HG03045 (cell line): ENCODE results near the gene VWA5A.
"Not testable (repeated sequence)": the region's sequence is repeated elsewhere in the genome, so short reads cannot be mapped to it uniquely, and the experiment has no call there.

Experiments
- ATAC-seq: cut with Tn5 transposase; IDR thresholded peaks from one replicate; pipeline ENCODE4 v1.9.1; 2021; ENCODE audit warnings: mild to moderate bottlenecking, moderate library complexity; ENCODE audit not compliant: unreplicated experiment

The VWA5A gene

DNA sequence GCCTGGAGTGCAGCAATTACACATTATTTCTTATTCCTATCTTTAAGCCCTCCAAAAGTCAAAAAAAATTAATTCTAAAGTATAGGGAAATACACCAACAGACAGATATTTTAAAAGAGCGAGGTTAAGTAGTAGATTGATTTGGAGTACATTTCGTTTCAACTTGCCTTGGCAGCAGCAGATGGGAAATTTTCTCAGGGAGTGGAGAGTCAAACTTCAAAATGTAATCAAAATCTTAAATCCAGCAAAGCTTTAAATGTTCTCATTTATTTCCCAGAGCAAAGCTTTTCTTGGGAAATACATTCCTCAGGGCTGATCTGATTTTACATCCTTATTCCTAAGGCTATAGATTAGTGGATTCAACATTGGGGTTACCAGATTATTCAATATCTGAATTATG is 21.9 kb upstream of the VWA5A start:
- ATAC-seq, result no peak

DNA sequence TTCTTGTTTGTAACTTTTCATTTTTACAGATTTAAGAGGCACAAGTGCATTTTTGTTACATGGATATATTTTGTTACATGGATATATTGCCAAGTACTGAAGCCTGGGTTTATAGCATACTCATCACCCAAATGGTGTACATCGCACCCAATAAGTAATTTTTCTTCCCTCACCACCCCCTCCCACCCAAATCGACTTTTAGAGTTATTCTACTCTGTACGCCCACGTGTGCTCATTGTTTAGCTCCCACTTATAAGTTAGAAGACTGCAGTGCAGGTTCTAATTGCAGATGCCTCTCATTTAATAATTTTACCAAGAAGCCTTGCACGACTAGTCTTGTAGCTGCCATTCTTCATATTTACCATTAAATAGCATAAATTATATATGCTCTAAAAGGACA is 20.5 kb upstream of the VWA5A start:
- ATAC-seq, result no peak

DNA sequence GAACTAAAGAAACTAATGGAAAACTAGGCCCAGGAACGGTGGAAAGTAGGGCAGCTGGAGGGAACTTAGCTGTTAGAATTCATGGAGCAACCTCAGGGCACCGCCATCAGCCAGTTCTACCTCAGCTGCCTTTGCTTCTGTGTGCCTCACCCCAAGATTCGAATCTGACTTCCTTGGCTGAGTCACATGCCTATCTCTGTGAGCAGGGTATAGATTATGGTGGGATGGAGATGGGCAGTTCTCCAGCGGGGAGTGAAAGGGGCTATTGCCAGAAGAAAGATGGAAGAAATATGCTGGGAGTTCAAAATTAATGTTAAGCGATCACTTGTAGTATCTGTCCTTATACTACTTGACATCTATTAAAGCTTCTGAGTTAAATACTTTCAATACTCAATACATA is 18.9 kb upstream of the VWA5A start:
- ATAC-seq, result no peak

DNA sequence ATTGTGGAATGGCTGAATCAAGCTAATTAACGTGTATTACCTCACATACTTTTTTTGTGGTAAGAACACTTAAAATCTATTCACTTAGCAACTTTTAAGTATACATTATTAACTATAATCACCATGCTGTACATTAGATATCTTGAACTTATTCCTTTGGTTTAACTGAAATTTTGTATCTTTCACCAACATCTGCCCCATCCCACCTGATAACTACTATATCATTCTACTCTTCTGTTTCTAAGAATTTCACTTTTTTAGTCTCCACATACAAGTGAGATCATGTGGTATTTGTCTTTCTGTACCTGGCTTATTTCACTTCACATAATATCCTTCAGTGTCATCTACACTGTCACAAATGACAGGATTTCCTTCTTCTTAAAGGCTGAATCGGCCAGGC is 17.1 kb upstream of the VWA5A start:
- ATAC-seq, result no peak

DNA sequence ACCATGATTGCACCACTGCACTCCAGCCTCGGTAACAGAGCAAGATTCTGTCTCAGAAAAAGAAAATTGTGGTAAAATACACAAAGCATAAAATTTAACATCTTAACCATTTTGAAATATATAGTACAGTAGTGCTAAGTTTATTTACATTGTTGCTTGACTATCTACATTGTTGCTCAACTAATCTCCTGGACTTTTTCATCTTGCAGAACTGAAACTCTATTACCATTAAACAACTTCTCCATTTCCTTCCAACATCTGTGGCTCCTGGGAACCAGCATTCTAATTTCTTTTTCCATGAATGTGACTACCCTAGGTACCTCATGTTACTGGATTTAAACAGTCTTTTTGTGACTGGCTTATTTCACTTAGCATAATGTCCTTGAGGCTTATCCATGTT is 13.5 kb upstream of the VWA5A start:
- no peak for ATAC-seq

DNA sequence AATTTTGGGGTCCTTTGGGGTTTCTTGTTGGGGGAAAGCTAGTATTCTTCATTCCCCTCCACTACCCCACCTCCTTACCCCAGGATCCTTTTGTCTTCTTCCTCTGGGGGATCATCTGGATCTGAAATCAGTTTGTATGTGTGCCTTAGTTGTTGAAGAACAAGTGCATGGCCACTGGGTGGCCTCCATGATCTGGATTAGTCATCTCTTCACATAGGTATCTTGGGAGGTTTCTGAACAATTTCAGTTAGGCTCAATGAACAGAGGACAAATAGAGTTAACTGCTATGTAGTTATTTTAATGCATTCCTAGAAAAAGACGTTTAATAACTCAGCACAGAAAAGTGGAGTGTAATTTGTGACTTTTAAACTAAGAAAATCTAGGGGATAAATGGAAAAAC is 7.1 kb upstream of the VWA5A start:
- ATAC-seq, result no peak

DNA sequence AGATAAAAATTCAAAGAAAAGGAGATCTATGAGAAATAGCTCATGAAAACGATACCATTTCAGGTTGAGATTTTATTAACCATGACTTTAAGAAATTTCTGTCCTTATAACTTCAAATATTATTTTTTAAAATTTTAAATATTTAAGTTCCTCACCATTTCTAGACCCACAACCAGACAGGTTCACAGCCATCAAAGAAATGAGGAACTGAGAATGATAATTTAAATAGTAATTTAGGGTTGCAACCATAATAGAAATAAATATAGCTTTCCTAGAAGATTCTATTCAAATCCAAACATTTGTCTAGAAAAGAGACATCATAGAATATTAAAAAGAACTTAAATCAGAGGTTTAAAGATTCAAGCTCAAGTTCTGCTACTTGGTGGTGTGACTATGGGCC is 5.9 kb upstream of the VWA5A start:
- no peak for ATAC-seq

DNA sequence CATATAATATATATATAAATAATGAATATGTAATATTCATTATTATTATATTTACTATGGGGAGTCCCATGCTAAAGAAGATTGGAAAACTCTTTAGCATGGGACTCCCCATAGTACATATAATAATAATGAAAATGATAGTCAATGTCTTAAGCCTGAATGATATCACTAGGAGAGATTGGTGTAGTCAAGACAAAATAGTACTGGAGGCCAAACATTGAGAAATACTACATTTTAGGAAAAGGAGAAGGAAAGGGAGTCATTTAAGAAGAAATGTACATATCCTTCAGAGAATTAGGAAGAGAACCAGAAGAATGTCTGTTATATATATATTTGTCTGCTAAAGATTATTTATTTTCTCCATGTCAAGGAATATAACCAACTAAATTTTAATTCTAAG is 5.0 kb upstream of the VWA5A start:
- ATAC-seq, result no peak

DNA sequence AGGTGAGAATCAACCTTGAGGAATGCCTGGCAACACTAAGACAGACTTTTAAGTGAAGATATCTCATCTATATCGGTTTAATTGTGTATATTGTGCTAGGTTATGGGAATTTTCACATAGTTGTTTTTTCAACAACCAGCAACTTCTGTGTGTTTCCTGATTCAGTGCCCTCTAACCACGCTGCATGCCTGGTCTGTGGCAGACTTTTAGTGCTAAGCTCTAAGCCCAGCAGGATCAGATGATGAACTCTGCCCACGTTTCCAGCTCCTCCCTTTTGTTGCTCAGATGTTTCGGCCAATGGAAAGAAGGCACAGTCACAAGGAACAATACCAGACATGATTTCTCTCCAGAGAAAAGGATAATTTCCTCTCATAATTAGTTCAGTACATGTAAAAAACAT is 1.4 kb upstream of the VWA5A start:
- ATAC-seq, result no peak

DNA sequence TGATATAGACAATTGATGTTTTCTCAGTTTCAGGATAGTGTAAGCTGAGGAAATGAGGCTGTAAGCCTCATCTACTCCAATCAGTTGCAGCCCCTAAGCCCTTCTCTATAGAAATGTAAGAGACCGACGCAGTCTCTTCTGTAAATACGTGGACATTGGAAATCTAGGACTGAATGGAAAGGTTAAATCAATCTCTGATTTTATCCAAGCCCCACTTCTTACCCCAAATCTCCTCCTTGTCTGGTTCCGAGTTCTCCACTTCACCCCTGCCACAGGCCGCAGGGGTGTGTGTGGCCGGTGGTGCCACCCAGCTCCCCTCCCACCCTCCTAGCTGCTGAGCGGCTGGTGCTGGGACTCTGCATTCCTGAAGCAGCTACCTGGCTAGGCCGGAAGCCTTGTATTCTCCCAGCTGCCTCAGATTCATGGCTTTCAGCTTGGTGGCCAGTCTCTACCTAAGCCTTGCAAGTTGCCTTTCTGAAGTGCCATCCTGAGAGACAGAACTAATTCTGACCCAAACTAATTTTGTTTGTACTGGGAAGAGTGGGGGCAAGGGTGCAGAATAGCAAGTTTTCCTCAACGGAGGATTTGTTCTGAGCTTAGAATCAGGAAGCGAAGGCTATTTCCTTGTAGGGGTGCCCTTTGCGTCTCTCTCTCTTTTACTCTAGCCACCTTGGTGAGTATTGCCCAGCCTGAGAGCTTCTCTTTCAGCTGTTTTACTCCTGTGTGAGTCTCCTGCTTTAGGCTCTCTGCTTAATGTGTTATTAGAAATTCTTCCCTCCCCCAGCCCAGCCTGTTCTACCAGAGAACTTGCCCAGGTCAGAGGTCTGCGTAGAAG is 749 bp downstream of the VWA5A start:
- peak; percentile 46 for ATAC-seq

DNA sequence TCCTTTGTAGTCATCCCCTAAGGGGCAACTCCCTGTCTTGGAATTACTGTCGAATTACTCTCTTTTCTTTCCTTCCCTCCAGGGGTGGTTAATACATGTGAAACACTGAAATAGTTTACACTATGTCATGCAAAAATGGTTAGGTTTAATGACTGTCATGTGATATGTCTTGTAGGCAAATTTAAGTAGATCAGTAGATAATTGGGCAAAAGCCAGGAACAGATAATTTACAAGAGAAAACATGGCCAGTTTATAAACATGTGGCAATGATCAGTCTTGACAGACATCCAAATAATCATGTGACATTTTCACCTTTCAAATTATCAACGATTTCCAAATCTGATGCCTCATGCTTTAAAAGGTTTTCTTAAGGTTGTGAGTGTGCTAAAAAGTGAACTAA is 3.9 kb downstream of the VWA5A start:
- ATAC-seq, result no peak

DNA sequence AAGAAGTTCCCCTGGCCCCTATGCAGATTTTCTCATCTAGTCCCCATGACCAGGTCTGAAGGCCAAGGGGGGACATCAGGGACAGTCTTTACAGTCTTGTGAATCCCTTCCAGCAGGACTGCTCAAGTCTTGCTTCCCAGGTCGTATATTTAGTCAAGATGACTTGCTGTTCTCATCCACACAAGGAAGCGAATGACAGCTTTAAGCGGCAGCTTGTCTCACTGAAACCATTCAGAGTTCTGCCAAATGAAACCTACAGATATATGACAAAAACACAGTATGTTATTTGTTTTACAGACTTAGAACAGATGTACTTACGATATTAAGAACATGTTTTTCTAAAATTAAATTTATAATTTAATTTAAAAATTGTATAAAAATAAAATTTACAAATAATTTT is 5.6 kb downstream of the VWA5A start:
- no peak for ATAC-seq

DNA sequence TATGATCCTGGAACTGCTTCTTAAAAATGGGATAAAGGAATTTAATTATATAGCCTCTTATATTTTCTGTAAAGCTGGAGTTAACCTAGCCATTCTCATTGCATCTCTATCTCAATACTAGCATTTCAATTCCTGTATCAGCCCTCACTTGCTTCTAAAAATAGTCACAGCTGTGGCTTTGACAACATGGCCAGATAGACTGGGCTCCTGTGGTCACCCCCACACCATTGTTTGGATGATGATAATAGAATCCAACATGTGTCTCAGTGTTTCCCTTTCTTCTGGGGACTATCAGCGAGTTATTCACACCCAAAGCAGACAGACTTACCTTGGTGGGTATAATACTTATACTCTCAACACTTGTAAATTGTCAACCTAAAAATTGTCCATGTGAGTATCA is 6.9 kb downstream of the VWA5A start:
- ATAC-seq, result no peak

DNA sequence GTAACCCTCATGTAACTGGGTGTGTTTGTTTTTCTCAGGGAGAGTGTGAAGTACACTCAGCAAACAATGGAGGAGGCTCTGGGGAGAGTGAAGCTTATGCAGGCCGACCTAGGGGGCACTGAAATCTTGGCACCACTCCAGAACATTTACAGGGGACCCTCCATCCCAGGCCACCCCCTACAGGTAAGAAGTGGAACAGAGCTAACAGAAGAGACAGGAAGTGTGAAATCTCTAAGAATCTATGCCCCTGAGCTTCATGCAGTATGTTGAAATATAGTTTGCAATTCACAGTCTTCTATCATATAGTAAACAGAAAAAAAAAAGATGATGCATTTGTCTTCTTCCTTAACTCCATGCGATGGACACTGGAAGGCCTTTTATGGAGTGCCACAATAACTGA is 8.4 kb downstream of the VWA5A start:
- ATAC-seq, result no peak

DNA sequence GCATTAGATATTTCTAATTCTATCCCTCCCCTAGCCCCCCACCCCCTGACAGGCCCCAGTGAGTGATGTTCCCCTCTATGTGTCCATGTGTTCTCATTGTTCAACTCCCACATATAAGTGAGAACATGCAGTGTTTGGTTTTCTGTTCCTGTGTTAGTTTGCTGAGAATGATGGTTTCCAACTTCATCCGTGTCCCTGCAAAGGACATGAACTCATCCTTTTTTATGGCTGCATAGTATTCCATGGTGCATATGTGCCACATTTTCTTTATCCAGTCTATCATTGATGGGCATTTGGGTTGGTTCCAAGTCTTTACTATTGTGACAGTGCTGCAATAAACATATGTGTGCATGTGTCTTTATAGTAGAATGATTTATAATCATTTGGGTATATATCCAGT is 11.9 kb downstream of the VWA5A start:
- not testable (repeated sequence) for ATAC-seq

DNA sequence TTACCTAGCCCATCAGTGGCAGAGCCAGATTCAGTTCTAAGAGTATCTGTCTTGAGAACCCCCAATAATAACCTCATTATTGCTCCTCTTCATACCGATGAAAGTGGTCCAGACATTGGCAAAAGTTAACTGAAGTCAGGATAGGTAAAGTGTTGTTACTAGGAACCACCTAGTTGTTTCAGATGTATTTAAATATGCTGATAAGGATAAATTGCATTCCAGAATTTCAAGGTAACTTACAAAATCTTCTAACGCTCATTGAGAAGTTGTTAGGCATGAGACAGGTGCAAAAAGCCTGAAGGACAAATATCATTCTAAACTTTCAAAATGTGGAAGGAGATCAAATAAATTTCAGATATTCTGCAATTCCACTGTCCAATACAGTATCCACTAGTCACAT is 27.8 kb downstream of the VWA5A start:
- no peak for ATAC-seq

DNA sequence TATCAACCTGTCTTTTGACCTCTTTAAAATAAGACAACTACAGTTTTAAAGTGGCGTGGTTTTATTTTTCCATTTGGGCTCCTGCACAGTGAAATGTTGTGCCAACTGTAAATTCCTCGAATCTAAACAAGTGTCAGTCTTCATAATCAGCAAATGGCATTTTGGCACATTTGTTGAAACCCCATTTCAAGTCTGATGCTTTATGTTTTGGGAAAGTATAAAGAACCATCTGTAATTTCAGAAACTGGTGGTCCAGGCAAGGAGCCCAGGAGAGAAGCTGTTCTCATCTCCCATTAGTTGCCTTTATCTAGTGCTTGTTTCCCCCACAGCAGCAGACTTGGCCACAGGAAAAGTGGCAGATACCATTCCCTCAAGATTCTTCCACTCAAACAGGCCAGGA is 32.7 kb downstream of the VWA5A start:
- no peak for ATAC-seq

DNA sequence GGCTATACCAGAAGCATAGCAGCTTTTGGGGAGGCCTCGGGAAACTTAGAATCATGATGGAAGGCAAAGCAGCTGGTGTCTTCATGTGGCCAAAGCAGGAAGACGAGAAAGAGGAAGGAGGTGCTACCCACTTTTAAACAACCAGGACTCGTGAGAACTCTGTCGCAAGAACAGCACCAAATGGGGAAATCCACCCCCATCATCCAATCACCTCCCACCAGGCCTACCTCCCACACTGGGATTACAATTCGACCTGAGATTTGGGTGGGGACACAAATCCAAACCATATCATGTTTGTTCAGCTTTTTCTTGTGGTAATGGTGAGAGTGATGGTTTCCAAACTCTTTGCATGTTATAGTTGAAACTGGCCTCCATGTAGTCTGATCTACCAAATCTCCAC is 35.4 kb downstream of the VWA5A start:
- ATAC-seq, result no peak

DNA sequence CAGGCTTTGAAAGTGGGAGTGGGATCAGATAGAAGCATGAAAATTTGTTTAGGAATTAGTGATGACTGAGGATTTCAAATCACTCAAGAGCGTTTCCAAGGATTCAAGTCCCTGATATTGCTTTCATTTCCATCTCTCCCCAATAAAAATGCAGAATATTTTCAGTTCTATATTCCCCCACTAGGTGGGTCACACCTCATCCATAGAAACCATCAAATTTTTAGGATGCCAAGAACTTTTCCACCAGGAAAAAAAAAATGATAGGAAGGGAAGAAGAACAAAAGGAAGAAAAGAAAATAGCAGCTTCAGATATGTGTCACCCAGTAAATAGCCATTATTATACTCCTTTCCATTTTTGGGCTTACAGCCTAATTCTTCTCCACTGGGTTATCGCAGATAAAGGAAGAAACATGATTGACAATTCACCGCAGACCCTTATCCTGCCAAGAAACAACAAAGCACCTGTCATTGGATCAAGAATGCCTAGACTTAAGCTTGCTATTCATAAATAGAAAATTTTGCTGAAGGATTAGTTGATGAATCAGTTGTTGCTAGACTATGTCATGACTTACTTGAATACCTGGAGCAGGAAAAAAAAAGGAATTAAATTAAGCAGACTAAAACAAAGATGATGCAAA is 37.6 kb downstream of the VWA5A start:
- no peak for ATAC-seq

DNA sequence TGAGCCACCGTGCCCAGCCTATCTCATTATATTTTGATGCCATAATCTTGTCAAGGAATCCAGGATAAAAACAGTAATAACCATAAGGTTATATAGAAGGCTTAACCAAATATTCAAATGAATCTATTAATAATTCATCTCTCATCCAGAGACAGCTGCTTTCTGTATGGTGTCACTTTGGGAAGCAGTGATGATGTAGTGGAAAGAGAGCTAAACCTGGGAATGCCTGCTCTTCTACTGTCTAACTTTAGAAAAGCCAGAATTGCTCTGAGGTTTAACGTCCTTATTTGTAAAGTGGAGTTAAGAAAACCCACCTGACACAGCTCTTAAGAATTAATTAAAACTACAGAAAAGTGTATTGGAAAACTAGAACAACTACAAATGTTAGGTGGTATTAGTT is 38.6 kb downstream of the VWA5A start:
- ATAC-seq, result no peak

DNA sequence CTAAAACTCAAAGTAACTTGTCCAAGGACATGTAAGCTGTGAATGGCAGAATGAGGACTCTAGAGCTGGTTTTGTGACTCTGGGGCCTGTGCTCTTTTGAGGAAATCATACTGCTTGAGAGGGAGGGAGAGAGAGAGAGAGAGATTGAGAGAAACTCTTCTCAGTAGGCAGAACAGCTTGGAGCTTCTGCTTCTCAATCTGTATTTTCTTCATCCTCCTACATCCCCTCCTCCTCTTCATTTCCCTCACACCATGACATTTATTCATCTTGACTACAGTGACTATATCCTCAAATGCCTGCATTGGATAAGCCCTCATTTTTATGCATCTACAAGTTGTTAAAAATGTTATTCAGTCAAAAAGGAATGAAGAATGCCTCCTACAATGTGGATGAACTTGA is 44.2 kb downstream of the VWA5A start:
- no peak for ATAC-seq

DNA sequence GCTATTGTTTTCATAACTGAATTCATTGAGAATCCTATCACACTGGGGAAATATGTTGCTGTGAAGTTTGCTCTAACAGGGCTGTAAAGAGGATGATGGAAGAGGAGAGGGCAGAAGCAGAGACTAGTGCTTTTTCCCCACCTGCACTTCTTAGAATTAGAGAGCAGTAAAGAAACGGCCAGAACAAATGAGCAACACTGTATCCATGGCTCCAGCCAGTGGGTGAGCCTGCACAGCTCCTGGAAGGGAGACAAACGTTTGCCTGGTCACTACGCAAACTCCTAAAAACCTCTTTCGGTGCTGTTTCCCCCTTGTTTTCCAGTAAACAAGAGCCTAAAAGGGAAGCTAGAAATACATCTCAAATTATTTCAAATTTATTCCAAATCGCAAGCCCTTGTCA is 45.7 kb downstream of the VWA5A start:
- no peak for ATAC-seq

DNA sequence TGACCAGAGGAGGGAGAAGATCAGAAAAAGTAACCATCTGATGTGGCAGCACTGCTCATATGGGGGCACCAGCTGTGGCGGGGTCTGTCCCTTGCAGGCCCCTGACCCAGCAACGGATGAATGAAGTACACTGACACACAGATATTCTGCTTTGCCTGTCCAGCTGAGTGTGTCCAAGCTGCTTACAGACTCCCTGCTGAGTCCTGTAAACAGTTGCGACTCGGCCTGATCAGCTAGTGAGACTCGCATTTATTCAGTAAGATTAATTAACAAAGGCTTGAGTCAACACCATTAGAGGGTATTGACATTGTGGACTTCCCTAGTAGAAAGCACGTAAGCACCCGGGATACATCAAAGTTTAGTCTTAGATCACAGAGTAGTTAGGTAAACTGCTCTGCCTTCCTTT is 52.6 kb downstream of the VWA5A start:
- no peak for ATAC-seq
